Fibroblast of lung (primary cell): ENCODE measurements around the gene RASSF8.
A peak's percentile ranks its signal among the peaks of the same experiment; 100 is the strongest.

ENCODE experiments used
- EZH2 ChIP-seq: IDR thresholded peaks from 2 replicates; pipeline ENCODE4 v1.5.1; 2012; ENCODE audit warnings: low read length, control low read depth, mild to moderate bottlenecking; ENCODE audit errors: missing control alignments
- TF ChIP-seq, protein P1 (sequence below), 2 donors: IDR thresholded peaks in 1 of 2; conservative IDR thresholded peaks in 1 of 2; 1 replicate in 1 of 2; 2 replicates in 1 of 2; pipeline ENCODE4 v1.5.1; 2011 to 2012; ENCODE audit warnings: low read length in 2 of 2, control low read depth in 1 of 2, inconsistent platforms in 1 of 2, low read depth in 1 of 2, mild to moderate bottlenecking in 1 of 2

- TF ChIP-seq, protein P1, sequence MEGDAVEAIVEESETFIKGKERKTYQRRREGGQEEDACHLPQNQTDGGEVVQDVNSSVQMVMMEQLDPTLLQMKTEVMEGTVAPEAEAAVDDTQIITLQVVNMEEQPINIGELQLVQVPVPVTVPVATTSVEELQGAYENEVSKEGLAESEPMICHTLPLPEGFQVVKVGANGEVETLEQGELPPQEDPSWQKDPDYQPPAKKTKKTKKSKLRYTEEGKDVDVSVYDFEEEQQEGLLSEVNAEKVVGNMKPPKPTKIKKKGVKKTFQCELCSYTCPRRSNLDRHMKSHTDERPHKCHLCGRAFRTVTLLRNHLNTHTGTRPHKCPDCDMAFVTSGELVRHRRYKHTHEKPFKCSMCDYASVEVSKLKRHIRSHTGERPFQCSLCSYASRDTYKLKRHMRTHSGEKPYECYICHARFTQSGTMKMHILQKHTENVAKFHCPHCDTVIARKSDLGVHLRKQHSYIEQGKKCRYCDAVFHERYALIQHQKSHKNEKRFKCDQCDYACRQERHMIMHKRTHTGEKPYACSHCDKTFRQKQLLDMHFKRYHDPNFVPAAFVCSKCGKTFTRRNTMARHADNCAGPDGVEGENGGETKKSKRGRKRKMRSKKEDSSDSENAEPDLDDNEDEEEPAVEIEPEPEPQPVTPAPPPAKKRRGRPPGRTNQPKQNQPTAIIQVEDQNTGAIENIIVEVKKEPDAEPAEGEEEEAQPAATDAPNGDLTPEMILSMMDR (conservative IDR thresholded peaks at IDR 0.05 in 1 of 2, IDR thresholded peaks at IDR 0.05 in 1 of 2; ENCODE audit: low read depth in 1 of 2, low read length in 2 of 2) = peak; percentile 19 to 38
- TF ChIP-seq EZH2 = no peak
These were observed 834 bp downstream of the RASSF8 start for GRCh38 chr12:25959071-25959961.
